Left forelimb (tissue), 1 donor: ENCODE data around the gene ZNF343.

Source experiments
- DNase-seq: peaks from one replicate; pipeline ENCODE4 v3.0.0-alpha.2; 2018; ENCODE audit warnings: low spot score

Gene ZNF343

GRCh38 chr20:2473516-2473915, 35.2 kb downstream of the ZNF343 start:
- DNase-seq: no peak

- peak; percentile 96 for DNase-seq
Observed at GRCh38 chr20:2470423-2471193, 38.1 kb downstream of the ZNF343 start, which contains the start of gene SNRPB. Gene SNRPB, minus strand, starts transcription at chr20:2470789. Its CDS starts 99 bp downstream, at chr20:2470690.

- peak; percentile 71 for DNase-seq
Observed at GRCh38 chr20:2469991-2470422, 38.7 kb downstream of the ZNF343 start.

GRCh38 chr20:2468581-2469407, 39.9 kb downstream of the ZNF343 start:
- DNase-seq: no peak

- DNase-seq: no peak
Observed at GRCh38 chr20:2467412-2467811, 41.3 kb downstream of the ZNF343 start.

GRCh38 chr20:2465100-2465499, 43.6 kb downstream of the ZNF343 start:
- no peak for DNase-seq

GRCh38 chr20:2463616-2464365, 44.9 kb downstream of the ZNF343 start:
- no peak for DNase-seq

- DNase-seq: no peak
Observed at GRCh38 chr20:2462484-2462883, 46.2 kb downstream of the ZNF343 start.

- no peak for DNase-seq
Observed at GRCh38 chr20:2460752-2461424, 47.8 kb downstream of the ZNF343 start.

- no peak for DNase-seq
Observed at GRCh38 chr20:2459981-2460751, 48.5 kb downstream of the ZNF343 start.

- DNase-seq: no peak
Observed at GRCh38 chr20:2458919-2459499, 49.7 kb downstream of the ZNF343 start.

GRCh38 chr20:2455771-2456497, 52.8 kb downstream of the ZNF343 start:
- no peak for DNase-seq

GRCh38 chr20:2453792-2454191, 54.9 kb downstream of the ZNF343 start:
- no peak for DNase-seq

- no peak for DNase-seq
Observed at GRCh38 chr20:2451939-2452732, 56.6 kb downstream of the ZNF343 start.

- no peak for DNase-seq
Observed at GRCh38 chr20:2451422-2451821, 57.3 kb downstream of the ZNF343 start.

GRCh38 chr20:2449386-2449785, 59.3 kb downstream of the ZNF343 start:
- DNase-seq: no peak

- no peak for DNase-seq
Observed at GRCh38 chr20:2446845-2447244, 61.9 kb downstream of the ZNF343 start.
